Suprapubic skin (tissue), 4 donors: ENCODE measurements around the gene WDR81. TPM values are rescaled to one million over a fixed set of nuclear protein-coding genes. Genes with fewer than 3 reads are reported as not detected.
A peak's percentile ranks its signal among the peaks of the same experiment; 100 is the strongest.

Experiments used
- DNase-seq, 2 donors: peaks; one replicate each; pipeline ENCODE4 v3.0.0-alpha.2; 2019; ENCODE audit warnings: low spot score in 2 of 2
- H3K27ac ChIP-seq: fragments of 200-600 bp; sonication (generic); one replicate; pipeline ENCODE4 v1.5.1; 2019
- H3K27me3 ChIP-seq: fragments of 200-600 bp; sonication (generic); one replicate; pipeline ENCODE4 v1.5.1; 2019
- H3K36me3 ChIP-seq: fragments of 200-600 bp; sonication (generic); one replicate; pipeline ENCODE4 v1.5.1; 2019
- H3K4me1 ChIP-seq: fragments of 200-600 bp; sonication (generic); one replicate; pipeline ENCODE4 v1.5.1; 2019
- H3K4me3 ChIP-seq: fragments of 200-600 bp; sonication (generic); one replicate; pipeline ENCODE4 v1.5.1; 2019; ENCODE audit warnings: mild to moderate bottlenecking
- H3K9me3 ChIP-seq: fragments of 200-600 bp; sonication (generic); one replicate; pipeline ENCODE4 v1.5.1; 2019
- EP300 ChIP-seq: sonication (generic); formaldehyde crosslinking; IDR thresholded peaks from one replicate; pipeline ENCODE4 v1.6.1; 2017; ENCODE audit warnings: antibody characterized with exemption
- POLR2A ChIP-seq, 2 donors: fragments of 450-650 bp; IDR thresholded peaks; one replicate each; pipeline ENCODE4 v1.6.1; 2017; ENCODE audit warnings: antibody characterized with exemption in 2 of 2, mild to moderate bottlenecking in 2 of 2, moderate library complexity in 2 of 2
- POLR2AphosphoS5 ChIP-seq, 3 donors: sonication (generic); formaldehyde crosslinking; IDR thresholded peaks; one replicate each; pipeline ENCODE4 v1.6.1; 2017; ENCODE audit warnings: antibody characterized with exemption in 3 of 3
- WGBS: methylation state at CpG from one replicate; pipeline ENCODE4 v1.1.5; 2018; 5-methylcytosine and 5-hydroxymethylcytosine counted together
- total RNA-seq, 4 donors: library from RNA; depleted of rRNA; stranded (reverse); fragments of >200 nt; gene quantifications; one replicate each; pipeline ENCODE4 v1.1.0, GENCODE V29; 2016
- TF ChIP-seq, protein P1 (sequence below), 2 donors: fragments of 200-600 bp in 1 of 2; fragments of 450-650 bp in 1 of 2; sonication (generic) in 1 of 2; IDR thresholded peaks; one replicate each; pipeline ENCODE4 v1.5.1; 2016 to 2019; ENCODE audit warnings: antibody characterized with exemption in 2 of 2, mild to moderate bottlenecking in 1 of 2, moderate library complexity in 1 of 2

Gene WDR81
- total RNA-seq, 4 donors from 2014 or later, result 40.0 to 61.7 (median 51.3) TPM

GRCh38 chr17:1710807-1711553, 13.5 kb upstream of the WDR81 start:
- peaks cover 46% of the 10 kb centered on the region for H3K4me1 ChIP-seq
- 23% methylated on average over 14 of the region's 14 CpGs for WGBS
- peak overlapping the region; percentile 66 for H3K4me3 ChIP-seq
- no peaks in the 10 kb centered on the region for H3K9me3 ChIP-seq
- peak overlapping the region; percentile 64 for H3K27ac ChIP-seq
- peaks cover 20% of the 10 kb centered on the region for H3K36me3 ChIP-seq
- no peaks in the 10 kb centered on the region for H3K27me3 ChIP-seq
- no peak for DNase-seq
- no peak for TF ChIP-seq POLR2AphosphoS5 (IDR thresholded peaks at IDR 0.05)
- TF ChIP-seq POLR2A (IDR thresholded peaks at IDR 0.05), result no peak
- TF ChIP-seq, protein P1, sequence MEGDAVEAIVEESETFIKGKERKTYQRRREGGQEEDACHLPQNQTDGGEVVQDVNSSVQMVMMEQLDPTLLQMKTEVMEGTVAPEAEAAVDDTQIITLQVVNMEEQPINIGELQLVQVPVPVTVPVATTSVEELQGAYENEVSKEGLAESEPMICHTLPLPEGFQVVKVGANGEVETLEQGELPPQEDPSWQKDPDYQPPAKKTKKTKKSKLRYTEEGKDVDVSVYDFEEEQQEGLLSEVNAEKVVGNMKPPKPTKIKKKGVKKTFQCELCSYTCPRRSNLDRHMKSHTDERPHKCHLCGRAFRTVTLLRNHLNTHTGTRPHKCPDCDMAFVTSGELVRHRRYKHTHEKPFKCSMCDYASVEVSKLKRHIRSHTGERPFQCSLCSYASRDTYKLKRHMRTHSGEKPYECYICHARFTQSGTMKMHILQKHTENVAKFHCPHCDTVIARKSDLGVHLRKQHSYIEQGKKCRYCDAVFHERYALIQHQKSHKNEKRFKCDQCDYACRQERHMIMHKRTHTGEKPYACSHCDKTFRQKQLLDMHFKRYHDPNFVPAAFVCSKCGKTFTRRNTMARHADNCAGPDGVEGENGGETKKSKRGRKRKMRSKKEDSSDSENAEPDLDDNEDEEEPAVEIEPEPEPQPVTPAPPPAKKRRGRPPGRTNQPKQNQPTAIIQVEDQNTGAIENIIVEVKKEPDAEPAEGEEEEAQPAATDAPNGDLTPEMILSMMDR (IDR thresholded peaks at IDR 0.05), result no peak
- TF ChIP-seq EP300, result no peak

GRCh38 chr17:1711804-1712203, 12.7 kb upstream of the WDR81 start:
- H3K4me3 ChIP-seq, result no peak overlapping the region
- 81% methylated on average over 4 of the region's 4 CpGs for WGBS
- H3K36me3 ChIP-seq, result peaks cover 20% of the 10 kb centered on the region
- H3K9me3 ChIP-seq, result no peaks in the 10 kb centered on the region
- peaks cover 48% of the 10 kb centered on the region for H3K4me1 ChIP-seq
- no peak overlapping the region for H3K27ac ChIP-seq
- no peaks in the 10 kb centered on the region for H3K27me3 ChIP-seq
- TF ChIP-seq POLR2A (IDR thresholded peaks at IDR 0.05), result no peak
- TF ChIP-seq EP300, result no peak
- TF ChIP-seq, protein P1 (IDR thresholded peaks at IDR 0.05), result no peak
- TF ChIP-seq POLR2AphosphoS5 (IDR thresholded peaks at IDR 0.05), result no peak
- no peak for DNase-seq

DNA sequence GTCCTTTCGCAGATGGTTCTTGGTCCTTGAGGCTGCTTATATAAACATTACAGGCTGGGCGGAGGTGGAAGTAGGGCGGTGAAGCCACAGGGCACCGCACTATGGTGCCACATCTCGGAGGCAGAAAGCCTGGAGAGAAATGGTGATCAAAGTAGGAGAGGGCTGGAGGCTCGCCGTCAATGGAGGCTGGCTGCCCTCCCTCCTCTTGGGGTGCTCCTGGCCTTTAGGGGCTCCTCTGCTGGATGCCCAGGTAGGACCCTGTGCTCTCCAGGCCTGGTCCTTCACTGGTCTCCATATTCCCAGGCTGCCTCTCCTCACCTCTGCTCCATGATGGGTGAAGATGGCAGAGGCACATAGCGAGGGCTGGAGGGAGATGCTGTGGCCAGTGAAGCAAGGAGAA, 12.2 kb upstream of the WDR81 start:
- Histone ChIP-seq H3K4me3 (no peak overlapping the region), H3K27ac (no peak overlapping the region), H3K9me3 (no peaks in the 10 kb centered on the region), H3K27me3 (no peaks in the 10 kb centered on the region), H3K4me1 (peaks cover 52% of the 10 kb centered on the region), H3K36me3 (peaks cover 20% of the 10 kb centered on the region)
- TF ChIP-seq, protein P1 (IDR thresholded peaks at IDR 0.05), result no peak
- TF ChIP-seq EP300 (no peak), POLR2A (IDR thresholded peaks at IDR 0.05) (no peak), POLR2AphosphoS5 (IDR thresholded peaks at IDR 0.05) (no peak)
- WGBS, result 96% methylated on average over 8 of the region's 8 CpGs
- no peak for DNase-seq

GRCh38 chr17:1713160-1713877, 11.2 kb upstream of the WDR81 start:
- no peak for TF ChIP-seq POLR2A (IDR thresholded peaks at IDR 0.05)
- TF ChIP-seq EP300, result no peak
- Histone ChIP-seq H3K9me3 (no peaks in the 10 kb centered on the region), H3K36me3 (peaks cover 20% of the 10 kb centered on the region), H3K27ac (peak overlapping the region; percentile 100), H3K4me3 (peak overlapping the region; percentile 99), H3K27me3 (no peaks in the 10 kb centered on the region), H3K4me1 (peaks cover 63% of the 10 kb centered on the region)
- no peak for DNase-seq
- 62% methylated on average over 9 of the region's 10 CpGs for WGBS

- Histone ChIP-seq H3K36me3 (peaks cover 20% of the 10 kb centered on the region), H3K4me1 (peaks cover 69% of the 10 kb centered on the region), H3K9me3 (no peaks in the 10 kb centered on the region), H3K27me3 (no peaks in the 10 kb centered on the region), H3K4me3 (peak overlapping the region; percentile 99), H3K27ac (peak overlapping the region; percentile 100)
- TF ChIP-seq EP300, result no peak
- TF ChIP-seq, protein P1 (IDR thresholded peaks at IDR 0.05), result peak in 1 of 2 donors; percentile 42
- 11% methylated on average over 11 of the region's 11 CpGs for WGBS
- peak in 1 of 2 donors; percentile 74 for DNase-seq
Measured at GRCh38 chr17:1713878-1714426, 10.6 kb upstream of the WDR81 start.
